Subcutaneous preadipocyte (primary cell): ENCODE results near the gene HPN. TPM values are rescaled to one million over a fixed set of nuclear protein-coding genes. Genes with fewer than 3 reads are reported as not detected.

Experiments used
- total RNA-seq: library from RNA; depleted of rRNA; stranded (reverse); fragments of >200 nt; gene quantifications from 2 replicates; pipeline ENCODE4 v1.2.3, GENCODE V29; 2012

Gene HPN
- not detected in 2 replicates for total RNA-seq

GRCh38 chr19:35041548-35042055 is at the start of gene HPN:
HPN (plus strand) TSS chr19:35041721; CDS start chr19:35042507, 786 bp downstream.

DNA sequence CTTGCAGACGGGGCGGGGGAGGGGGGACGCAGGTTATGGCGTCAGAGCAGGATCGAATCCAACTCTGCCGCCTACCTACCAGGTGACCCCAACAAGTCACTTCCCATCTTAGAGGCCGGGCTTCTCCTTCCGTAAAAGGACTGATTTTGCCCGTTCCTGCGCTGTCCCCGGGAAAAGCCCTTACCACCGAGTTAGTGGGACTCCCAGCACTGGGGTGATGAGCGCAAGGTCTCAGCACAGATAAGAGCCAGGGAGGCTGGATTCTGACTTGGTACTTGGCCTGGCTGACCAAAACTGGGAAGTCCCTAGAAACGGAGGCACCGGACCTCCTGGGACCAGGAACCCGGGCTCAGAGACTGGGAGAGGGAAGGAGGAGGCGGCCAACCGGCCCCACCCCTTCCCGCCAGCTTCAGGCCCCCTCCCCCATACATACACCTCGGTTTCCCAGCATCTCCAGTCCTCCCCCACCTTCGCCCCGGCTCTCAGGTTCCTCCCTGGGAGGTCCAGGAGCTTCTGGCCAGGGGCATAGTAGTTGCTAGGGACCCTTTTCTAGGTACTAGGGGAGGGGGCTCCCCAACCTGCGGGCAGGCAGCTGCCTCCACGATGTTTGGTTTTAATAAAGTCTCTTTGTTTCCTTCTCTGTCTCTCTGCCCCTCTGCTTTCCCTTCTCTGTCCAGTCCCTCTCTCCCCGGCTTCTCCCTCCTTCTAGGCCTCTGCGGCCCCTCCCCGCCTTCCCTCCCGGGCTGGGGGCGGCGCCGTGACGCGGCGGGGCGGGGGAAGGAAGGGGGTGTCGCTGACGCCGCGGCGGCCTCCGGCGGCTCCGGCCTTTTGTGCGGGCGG is 41.8 kb upstream of the HPN start, which contains the start of gene GRAMD1A:
GRAMD1A (plus strand) TSS at position 826 of the 840 bp plus-strand sequence. CDS start 156 bp downstream, outside the sequence.

DNA sequence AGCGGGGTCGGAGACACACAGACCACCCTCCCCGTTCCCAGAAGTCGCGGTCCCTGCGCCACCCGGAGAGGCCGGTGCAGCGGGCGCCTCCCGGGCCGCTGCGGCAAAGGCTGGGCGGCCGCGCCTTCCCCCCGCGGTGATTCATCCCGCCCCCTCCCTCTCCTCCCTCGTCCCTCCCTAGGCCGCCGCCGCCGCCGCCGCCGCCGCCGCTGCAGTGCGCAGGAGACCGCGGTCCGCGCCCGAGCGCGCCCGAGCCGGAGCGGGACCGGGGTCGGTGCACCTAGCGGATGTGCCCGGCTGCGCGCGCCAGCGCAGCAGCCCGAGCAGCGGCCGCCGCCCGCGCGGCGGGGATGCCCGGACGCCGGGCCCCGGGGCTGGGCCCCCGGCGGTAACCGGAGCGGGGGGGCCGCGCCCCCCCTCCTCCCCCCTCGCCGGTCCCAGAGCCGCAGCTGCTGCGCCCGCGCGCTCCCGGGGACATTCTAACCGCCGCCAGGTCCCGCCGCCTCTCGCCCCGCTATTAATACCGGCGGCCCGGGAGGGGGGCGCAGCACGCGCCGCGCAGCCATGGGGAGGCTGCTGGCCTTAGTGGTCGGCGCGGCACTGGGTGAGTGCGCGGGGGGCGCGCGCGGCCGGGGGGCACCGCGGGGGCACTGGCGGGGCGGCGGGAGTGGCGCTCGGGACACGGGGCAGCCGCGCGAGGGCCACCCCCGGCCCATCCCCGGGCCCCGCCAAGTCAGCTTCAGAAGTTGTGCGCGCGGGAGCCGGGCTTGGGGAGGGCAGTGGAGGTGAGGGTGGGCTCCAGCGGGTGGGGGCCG is 11.1 kb upstream of the HPN start, which contains the start of gene SCN1B:
SCN1B (plus strand) TSS at position 214 of the 815 bp plus-strand sequence; CDS start at position 565, 351 bp downstream.

GRCh38 chr19:35115177-35115951 is 73.8 kb downstream of the HPN start, which contains the start of gene FXYD3:
FXYD3 (plus strand) TSS chr19:35115823; CDS start chr19:35119377, 3,554 bp downstream.

Other genes with a start within 250 kb of the HPN start
- 2.6 and 2.7 TPM in 2 replicates for gene ZNF30, start 114.8 kb upstream of the HPN start, total RNA-seq
- gene ZNF792, start 77.5 kb upstream of the HPN start, total RNA-seq: 3.1 and 3.7 TPM in 2 replicates
- 21.3 and 31.5 TPM in 2 replicates for gene GRAMD1A, start 41.4 kb upstream of the HPN start, total RNA-seq
- gene SCN1B, start 11.3 kb upstream of the HPN start, total RNA-seq: 2.2 TPM in 2 replicates
- not detected in 2 replicates for gene FXYD3, start 74.1 kb downstream of the HPN start, total RNA-seq
- gene LGI4, start 93.3 kb downstream of the HPN start, total RNA-seq: under 0.01 and 0.20 TPM in 2 replicates
- 1.5 TPM in 1 of 2 replicates, not detected in the other for gene FXYD1, start 97.1 kb downstream of the HPN start, total RNA-seq
- gene FXYD7, start 101.5 kb downstream of the HPN start, total RNA-seq: not detected in 2 replicates
- gene FXYD5, start 113.0 kb downstream of the HPN start, total RNA-seq: 64.9 and 80.5 TPM in 2 replicates
- not detected in 2 replicates for gene FAM187B, start 187.0 kb downstream of the HPN start, total RNA-seq
- gene LSR, start 207.3 kb downstream of the HPN start, total RNA-seq: 0.73 and 0.98 TPM in 2 replicates
- gene USF2, start 227.2 kb downstream of the HPN start, total RNA-seq: 53.6 and 59.4 TPM in 2 replicates
- not detected in 2 replicates for gene HAMP, start 240.8 kb downstream of the HPN start, total RNA-seq